HG02763 (cell line): Measurements from ENCODE around the gene HACD4.

Experiments used
- ATAC-seq: cut with Tn5 transposase; IDR thresholded peaks from one replicate; pipeline ENCODE4 v1.9.1; 2021; ENCODE audit warnings: mild to moderate bottlenecking, moderate library complexity; ENCODE audit not compliant: unreplicated experiment

Gene HACD4

GRCh38 chr9:21031091-21031807 lies at the start of gene HACD4:
Gene HACD4, minus strand, starts transcription at chr9:21031640. Its CDS starts 50 bp downstream, at chr9:21031590.
- ATAC-seq, result peak; percentile 82

GRCh38 chr9:21080793-21081192 lies 49.4 kb upstream of the HACD4 start:
- no peak for ATAC-seq

- ATAC-seq, result no peak
Measured at GRCh38 chr9:21078702-21079101, 47.3 kb upstream of the HACD4 start.

- no peak for ATAC-seq
Measured at GRCh38 chr9:21077781-21078180, 46.3 kb upstream of the HACD4 start, which contains the start of gene IFNB1. Gene IFNB1, minus strand, starts transcription at chr9:21077942. Its CDS starts 73 bp downstream, at chr9:21077869.

GRCh38 chr9:21075484-21075883 lies 44.0 kb upstream of the HACD4 start:
- ATAC-seq, result no peak

- ATAC-seq, result no peak
Measured at GRCh38 chr9:21070906-21071305, 39.5 kb upstream of the HACD4 start.

GRCh38 chr9:21070171-21070571 lies 38.7 kb upstream of the HACD4 start:
- ATAC-seq, result no peak

GRCh38 chr9:21060919-21061561 lies 29.6 kb upstream of the HACD4 start:
- no peak for ATAC-seq

- ATAC-seq, result no peak
Measured at GRCh38 chr9:21056931-21057330, 25.5 kb upstream of the HACD4 start.

- no peak for ATAC-seq
Measured at GRCh38 chr9:21053851-21054250, 22.4 kb upstream of the HACD4 start.

- ATAC-seq, result no peak
Measured at GRCh38 chr9:21047281-21047691, 15.8 kb upstream of the HACD4 start.

GRCh38 chr9:21043841-21044240 lies 12.4 kb upstream of the HACD4 start:
- ATAC-seq, result no peak

GRCh38 chr9:21042466-21042865 lies 11.0 kb upstream of the HACD4 start:
- ATAC-seq, result no peak

- ATAC-seq, result no peak
Measured at GRCh38 chr9:21039302-21039701, 7.9 kb upstream of the HACD4 start.

- ATAC-seq, result no peak
Measured at GRCh38 chr9:21037278-21037677, 5.8 kb upstream of the HACD4 start.

GRCh38 chr9:21031808-21032183 lies 356 bp upstream of the HACD4 start:
- ATAC-seq, result no peak

GRCh38 chr9:21030389-21031035 lies 928 bp downstream of the HACD4 start:
- peak; percentile 65 for ATAC-seq

- no peak for ATAC-seq
Measured at GRCh38 chr9:21029661-21030060, 1.8 kb downstream of the HACD4 start.

GRCh38 chr9:21028466-21028865 lies 3.0 kb downstream of the HACD4 start:
- ATAC-seq, result no peak

- ATAC-seq, result no peak
Measured at GRCh38 chr9:21027295-21027694, 4.1 kb downstream of the HACD4 start.

- no peak for ATAC-seq
Measured at GRCh38 chr9:21023861-21024260, 7.6 kb downstream of the HACD4 start.

- ATAC-seq, result no peak
Measured at GRCh38 chr9:21018177-21018576, 13.3 kb downstream of the HACD4 start.
